Mononuclear cell (primary cell): ENCODE measurements around the gene ABL1. TPM values are rescaled to one million over a fixed set of nuclear protein-coding genes. Genes with fewer than 3 reads are reported as not detected.

Experiments
- H3K27me3 ChIP-seq: 2 replicates; pipeline ENCODE4 v1.6.0; 2011; ENCODE audit warnings: low read length, control low read depth; ENCODE audit not compliant: insufficient read depth
- H3K4me1 ChIP-seq: 2 replicates; pipeline ENCODE4 v1.5.1; 2011; ENCODE audit warnings: mild to moderate bottlenecking, low read length, control low read depth; ENCODE audit not compliant: insufficient read depth
- H3K4me3 ChIP-seq: 2 replicates; pipeline ENCODE4 v1.5.1; 2011; ENCODE audit warnings: mild to moderate bottlenecking, low read length, moderate library complexity
- H3K9me3 ChIP-seq: 2 replicates; pipeline ENCODE4 v1.5.1; 2011; ENCODE audit warnings: low read depth, mild to moderate bottlenecking, control low read depth, low read length
- total RNA-seq: library from RNA; depleted of rRNA; stranded (reverse); fragments of >200 nt; gene quantifications from one replicate; pipeline ENCODE4 v1.2.3, GENCODE V29; 2012

ABL1 gene
- total RNA-seq, 1 donor = 14.7 TPM

DNA sequence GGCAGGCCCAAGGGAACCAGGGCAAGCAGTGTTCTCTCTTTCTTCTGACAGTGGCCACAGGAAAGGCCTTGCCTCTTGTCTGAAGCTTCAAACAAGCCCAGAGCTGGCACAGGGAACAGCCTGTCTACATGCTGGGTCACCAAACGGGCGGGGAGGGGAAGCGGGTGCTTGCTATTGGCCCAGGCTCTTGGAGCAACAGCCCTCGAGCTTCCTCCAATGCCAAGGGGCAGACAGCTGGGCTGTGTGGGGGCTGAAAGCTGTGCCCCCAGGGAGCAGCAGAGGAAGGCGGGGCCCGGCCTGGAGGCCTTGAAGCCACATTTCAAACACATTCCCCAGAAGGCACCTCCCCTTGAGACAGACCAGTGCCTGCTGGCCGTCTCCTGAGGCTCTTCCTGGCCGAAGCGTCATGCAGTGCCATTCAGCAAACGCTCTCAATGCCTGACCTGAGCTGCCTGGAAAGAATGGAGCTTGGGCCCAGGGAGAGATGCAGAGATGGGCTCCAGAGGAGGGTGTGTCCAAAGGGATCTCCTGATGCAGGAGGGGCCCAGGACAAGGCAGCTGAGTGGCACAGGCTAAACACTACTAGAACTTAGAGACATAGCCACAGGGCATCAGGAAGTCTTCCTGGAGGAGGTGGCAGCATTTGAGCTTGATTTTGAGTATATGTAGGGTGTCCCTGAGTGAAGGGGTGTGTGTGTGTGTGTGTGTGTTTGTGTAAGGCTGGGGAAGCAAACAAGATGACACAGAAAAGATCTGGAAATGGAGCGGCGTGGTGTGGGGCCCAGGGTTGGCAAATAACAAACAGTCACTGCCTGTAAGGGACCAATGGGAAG lies 101.4 kb downstream of the ABL1 start:
- Histone ChIP-seq H3K9me3 (no peaks in the 10 kb centered on the region), H3K4me3 (no peak overlapping the region), H3K4me1 (peaks cover 10% of the 10 kb centered on the region), H3K27me3 (peaks cover 40% of the 10 kb centered on the region)

Other genes with a start within 250 kb of the ABL1 start
- not detected for gene PRDM12, start 170.7 kb upstream of the ABL1 start, total RNA-seq
- 34.2 TPM for gene EXOSC2, start 141.5 kb upstream of the ABL1 start, total RNA-seq
- gene QRFP, start 61.6 kb downstream of the ABL1 start, total RNA-seq = not detected
- not detected for gene FIBCD1, start 104.0 kb downstream of the ABL1 start, total RNA-seq
- gene LAMC3, start 173.9 kb downstream of the ABL1 start, total RNA-seq = 0.73 TPM